Right lobe of liver (tissue), 4 donors: ENCODE results near the gene BCL10.

Experiments
- POLR2A ChIP-seq: fragments of 450-650 bp; IDR thresholded peaks from one replicate; pipeline ENCODE4 v1.6.1; 2017; ENCODE audit warnings: antibody characterized with exemption, mild to moderate bottlenecking
- TF ChIP-seq, protein P1 (sequence below), 4 donors: fragments of 200-600 bp in 3 of 4; fragments of 450-650 bp in 1 of 4; IDR thresholded peaks; one replicate each; pipeline versions ENCODE4 v1.5.1 to v1.8.0; 2016 to 2022; ENCODE audit warnings: antibody characterized with exemption in 4 of 4, mild to moderate bottlenecking in 2 of 4
- donor health status: DM: no; HTN: no; CAD: no.
- donor health status: DM: no; HTN: no; CAD: no.
- donor health status: DM: no; HTN: yes; CAD: no.

DNA sequence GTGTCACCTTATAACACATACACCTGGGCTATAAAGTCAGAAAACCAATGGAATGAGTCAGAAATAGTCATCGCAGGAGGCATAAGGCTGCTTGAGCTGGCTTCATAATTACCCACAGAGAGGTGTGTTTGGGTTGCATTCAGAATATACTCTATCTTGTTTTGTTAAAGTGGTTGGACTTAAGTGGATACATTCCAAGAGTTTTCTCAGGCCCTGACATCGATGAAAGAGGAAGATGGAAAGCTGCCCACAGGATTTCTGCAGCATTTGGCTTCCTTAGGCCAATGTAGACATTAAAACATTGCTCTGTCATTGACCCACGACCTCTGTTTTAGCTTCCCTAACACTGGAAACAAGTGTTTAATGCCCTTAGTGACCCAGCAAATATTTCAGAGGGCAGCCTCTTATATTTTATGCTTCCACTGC lies 18.6 kb upstream of the BCL10 start:
- TF ChIP-seq, protein P1, sequence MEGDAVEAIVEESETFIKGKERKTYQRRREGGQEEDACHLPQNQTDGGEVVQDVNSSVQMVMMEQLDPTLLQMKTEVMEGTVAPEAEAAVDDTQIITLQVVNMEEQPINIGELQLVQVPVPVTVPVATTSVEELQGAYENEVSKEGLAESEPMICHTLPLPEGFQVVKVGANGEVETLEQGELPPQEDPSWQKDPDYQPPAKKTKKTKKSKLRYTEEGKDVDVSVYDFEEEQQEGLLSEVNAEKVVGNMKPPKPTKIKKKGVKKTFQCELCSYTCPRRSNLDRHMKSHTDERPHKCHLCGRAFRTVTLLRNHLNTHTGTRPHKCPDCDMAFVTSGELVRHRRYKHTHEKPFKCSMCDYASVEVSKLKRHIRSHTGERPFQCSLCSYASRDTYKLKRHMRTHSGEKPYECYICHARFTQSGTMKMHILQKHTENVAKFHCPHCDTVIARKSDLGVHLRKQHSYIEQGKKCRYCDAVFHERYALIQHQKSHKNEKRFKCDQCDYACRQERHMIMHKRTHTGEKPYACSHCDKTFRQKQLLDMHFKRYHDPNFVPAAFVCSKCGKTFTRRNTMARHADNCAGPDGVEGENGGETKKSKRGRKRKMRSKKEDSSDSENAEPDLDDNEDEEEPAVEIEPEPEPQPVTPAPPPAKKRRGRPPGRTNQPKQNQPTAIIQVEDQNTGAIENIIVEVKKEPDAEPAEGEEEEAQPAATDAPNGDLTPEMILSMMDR (IDR thresholded peaks at IDR 0.05), result no peak
- TF ChIP-seq POLR2A, result no peak
